Sciatic nerve (tissue), 2 donors: Measurements from ENCODE around the gene CAVIN1. TPM values are rescaled to one million over a fixed set of nuclear protein-coding genes. Genes with fewer than 3 reads are reported as not detected.
"Not testable (repeated sequence)": the region's sequence is repeated elsewhere in the genome, so short reads cannot be mapped to it uniquely, and the experiment has no call there.

Source experiments
- ATAC-seq: fragments of 200-7000 bp; cut with Tn5 transposase; one replicate; pipeline ENCODE4 v1.9.1; 2020; ENCODE audit warnings: mild to moderate bottlenecking, moderate library complexity
- DNase-seq: peaks from one replicate; pipeline ENCODE4 v3.0.0-alpha.2; 2020; ENCODE audit warnings: low spot score
- intact Hi-C: fragments of 100-400 bp; cut with DNase I; formaldehyde crosslinking; loops from one replicate; pipeline ENCODE4 v1.14.2; 2022
- total RNA-seq: library from RNA; stranded (reverse); fragmentation: NEBNext Ultra II Directional; extraction: Animal tissue kit (Norgen Biotek cat#: 25700); gene quantifications from one replicate; pipeline ENCODE4 v1.2.1, GENCODE V29; 2021
- donor health status: DM: no; HTN: no; CAD: no.
- donor health status: DM: no; HTN: no; CAD: no.

CAVIN1 gene
- total RNA-seq, 1 donor from 2014 or later, result 608 TPM

DNA sequence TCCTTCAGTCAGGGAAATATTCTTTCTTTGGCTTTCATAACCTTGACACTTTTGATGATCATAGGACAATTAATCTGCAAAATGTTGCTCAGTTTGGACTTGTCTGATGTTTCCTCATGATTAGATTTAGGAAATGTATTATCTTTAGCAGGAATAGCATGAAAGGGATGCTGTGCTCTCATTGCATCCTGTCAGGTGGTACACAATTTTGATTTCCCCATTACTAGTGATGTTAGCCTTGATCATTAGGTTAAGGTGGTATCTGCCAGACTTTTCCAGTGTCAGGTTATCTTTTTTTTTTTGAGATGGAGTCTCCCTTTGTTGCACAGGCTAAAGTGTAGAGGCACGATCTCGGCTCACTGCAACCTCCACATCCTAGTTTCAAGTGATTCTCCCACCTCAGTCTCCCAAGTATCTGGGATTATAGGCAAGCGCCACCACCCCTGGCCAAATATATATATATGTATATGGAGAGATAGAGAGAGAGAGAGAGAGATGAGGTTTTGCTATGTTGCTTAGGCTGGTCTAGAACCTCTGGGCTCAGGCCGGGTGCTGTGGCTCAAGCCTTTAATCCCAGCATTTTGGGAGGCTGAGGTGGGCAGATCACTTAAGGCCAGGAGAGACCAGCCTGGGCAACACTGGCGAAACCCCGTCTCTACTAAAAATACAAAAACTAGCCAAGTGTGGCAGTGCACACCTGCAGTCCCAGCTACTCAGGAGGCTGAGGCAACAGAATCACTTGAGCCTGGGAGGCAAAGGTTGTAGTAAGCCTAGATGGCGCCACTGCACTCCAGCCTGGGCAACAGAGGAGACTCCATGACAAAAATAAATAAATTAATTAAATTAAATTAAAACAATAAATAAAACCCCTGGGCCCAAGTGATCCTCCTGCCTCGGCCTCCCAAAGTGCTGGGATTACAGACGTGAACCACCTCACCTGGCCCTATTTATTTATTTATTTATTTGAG lies 15.8 kb upstream of the CAVIN1 start:
- no peak for ATAC-seq
- intact Hi-C loops, result no loop called here
- DNase-seq, result no peak

GRCh38 chr17:42436391-42436790 lies 13.3 kb upstream of the CAVIN1 start:
- ATAC-seq, result peak; percentile 96
- intact Hi-C loops, result no loop called here
- no peak for DNase-seq

- ATAC-seq, result peak; percentile 53
- intact Hi-C loops, result no loop called here
- peak; percentile 74 for DNase-seq
Measured at GRCh38 chr17:42431758-42432161, 8.7 kb upstream of the CAVIN1 start.

GRCh38 chr17:42429726-42430447 lies 6.8 kb upstream of the CAVIN1 start:
- peak; percentile 11 for ATAC-seq
- DNase-seq, result no peak
- intact Hi-C loops, result no loop called here

DNA sequence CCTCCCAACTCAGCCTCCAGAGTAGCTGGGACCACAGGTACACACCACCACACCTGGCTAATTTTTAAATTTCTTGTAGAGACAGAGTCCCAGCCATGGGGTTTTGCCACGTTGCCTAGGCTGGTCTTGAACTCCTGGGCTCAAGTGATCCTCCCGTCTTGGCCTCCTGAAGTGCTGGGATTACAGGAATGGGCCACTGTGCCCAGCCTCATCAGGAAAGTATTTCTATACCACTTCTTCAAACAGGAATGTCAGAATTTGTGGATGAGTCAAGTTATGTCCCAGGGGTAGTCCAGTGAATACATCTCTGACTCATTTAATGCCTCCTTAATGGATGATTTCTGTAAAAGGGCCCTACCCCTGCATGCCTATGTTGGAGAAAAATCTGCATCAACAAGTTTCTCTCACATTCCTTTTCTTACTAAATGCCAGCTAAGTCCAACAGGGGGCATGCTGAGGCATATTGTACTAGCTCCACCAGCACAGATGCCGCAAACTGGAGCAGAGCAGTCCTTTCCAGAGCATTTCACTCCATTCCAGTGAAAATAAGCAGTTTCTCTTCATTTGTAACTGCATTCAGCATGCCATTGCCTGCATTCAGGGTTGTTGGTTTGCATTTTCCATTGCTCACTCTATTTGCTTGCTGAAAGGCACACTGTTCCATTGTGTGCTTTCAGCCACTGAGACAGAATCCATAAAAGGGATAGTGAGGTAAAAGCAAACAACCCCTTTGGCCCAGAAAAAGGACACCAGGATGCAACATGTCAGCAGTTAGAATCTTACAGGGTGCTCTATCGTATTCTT lies 5.3 kb upstream of the CAVIN1 start:
- DNase-seq (peak; percentile 69), ATAC-seq (peak; percentile 74)
- intact Hi-C loops, result no loop called here

DNA sequence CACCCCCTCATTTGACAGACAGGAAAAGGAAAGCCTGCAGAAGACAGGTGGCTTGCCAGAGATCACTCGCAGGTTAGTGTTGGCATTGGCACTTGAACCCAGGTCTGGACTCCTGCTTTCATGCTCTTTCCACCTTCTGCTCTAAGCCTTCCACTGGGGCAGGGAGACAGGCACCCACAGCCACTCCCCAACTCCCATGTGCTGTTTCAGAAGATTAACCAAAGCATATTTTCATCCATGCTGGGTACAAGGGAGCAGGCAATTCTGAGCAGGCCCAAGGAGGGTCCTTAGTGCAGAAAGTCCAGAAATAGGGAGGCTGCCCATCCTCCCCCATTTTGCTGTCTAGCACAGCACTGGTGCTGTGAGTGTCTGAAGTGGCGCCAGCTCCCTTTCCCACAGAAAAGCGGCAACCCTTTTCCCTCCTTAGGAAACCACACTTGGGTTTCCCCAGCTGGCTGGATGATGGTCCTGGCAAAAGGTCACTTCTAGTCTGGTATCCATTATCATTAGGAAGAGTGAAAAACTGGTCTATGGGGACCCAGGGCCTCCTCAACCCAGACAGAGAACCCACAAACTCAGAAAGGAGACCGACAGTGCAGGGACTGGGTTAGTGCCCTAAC lies 2.0 kb upstream of the CAVIN1 start:
- ATAC-seq, result no peak
- DNase-seq, result peak; percentile 60
- intact Hi-C loops, result loop anchor here (5.0 kb wide), 1 partner anchor 32 kb away; the partner anchor contains the start of gene ATP6V0A1

GRCh38 chr17:42423766-42424165 lies 710 bp upstream of the CAVIN1 start:
- DNase-seq (peak; percentile 55), ATAC-seq (no peak)
- intact Hi-C loops, result loop anchor here (5.0 kb wide), 1 partner anchor 34 kb away; the partner anchor contains the start of gene ATP6V0A1

GRCh38 chr17:42422412-42422957 lies 571 bp downstream of the CAVIN1 start:
- DNase-seq (peak; percentile 68), ATAC-seq (peak; percentile 66)
- intact Hi-C loops, result loop anchor here (5.0 kb wide), 1 partner anchor 35 kb away; the partner anchor contains the start of gene ATP6V0A1

GRCh38 chr17:42421507-42422338 lies 1.3 kb downstream of the CAVIN1 start:
- intact Hi-C loops, result loop anchor here (5.0 kb wide), 1 partner anchor 36 kb away; the partner anchor contains the start of gene ATP6V0A1
- peak; percentile 76 for DNase-seq
- ATAC-seq, result peak; percentile 25

GRCh38 chr17:42421136-42421506 lies 1.9 kb downstream of the CAVIN1 start:
- intact Hi-C loops, result loop anchor here (5.0 kb wide), 1 partner anchor 36 kb away; the partner anchor contains the start of gene ATP6V0A1
- ATAC-seq (no peak), DNase-seq (no peak)

DNA sequence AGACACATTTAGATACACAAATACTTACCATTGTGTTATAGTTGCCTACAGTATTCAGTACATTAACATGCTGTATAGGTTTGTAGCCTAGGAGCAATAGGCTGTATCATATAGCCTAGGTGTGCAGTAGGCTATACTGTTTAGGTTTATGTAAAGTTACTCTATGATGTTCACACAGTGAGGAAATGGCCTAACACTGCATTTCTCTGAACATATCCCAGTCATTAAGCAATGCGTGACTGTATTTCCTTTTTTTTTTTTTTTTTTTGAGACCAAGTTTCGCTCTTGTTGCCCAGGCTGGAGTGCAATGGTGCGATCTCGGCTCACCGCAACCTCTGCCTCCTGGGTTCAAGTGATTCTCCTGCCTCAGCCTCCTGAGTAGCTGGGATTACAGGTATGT lies 5.1 kb downstream of the CAVIN1 start:
- not testable (repeated sequence) for DNase-seq, ATAC-seq
- intact Hi-C loops, result loop anchor here (10.0 kb wide), 1 partner anchor 97 kb away; no protein-coding TSS in a partner anchor

DNA sequence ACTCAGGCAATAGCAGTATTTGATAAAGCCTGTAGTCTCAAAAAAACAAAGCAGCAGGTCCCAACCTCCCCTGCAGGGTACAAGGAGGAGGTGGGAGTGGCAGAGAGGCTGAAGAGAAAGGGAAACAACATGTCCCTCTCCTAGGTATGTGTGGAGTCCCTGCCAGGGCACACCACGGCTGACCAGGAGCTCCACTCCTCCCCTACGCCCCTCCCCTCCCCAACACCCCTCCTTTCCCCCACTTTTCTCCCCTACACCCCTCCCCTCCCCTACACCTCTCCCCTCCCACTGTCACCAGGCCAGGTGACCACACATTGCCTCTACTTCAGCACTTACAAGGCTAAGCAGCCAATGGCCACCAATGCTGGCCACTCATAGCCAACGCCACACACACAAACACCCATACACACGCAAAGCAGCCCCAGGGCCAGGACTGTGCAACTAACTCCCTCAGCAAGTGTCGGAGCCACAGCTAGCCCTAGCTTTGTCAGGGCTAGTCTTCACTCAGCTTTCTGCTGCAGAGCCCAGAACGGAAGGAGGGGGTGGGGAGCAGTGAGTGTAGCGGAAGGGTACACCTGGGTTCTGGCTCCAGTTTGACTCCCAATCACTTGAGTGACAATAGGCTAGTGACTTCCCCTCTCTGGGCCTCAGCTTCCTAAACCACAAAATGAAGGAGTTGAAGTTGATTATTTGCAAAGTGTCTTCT lies 8.2 kb downstream of the CAVIN1 start:
- intact Hi-C loops, result loop anchor here (10.0 kb wide), 1 partner anchor 100 kb away; no protein-coding TSS in a partner anchor
- DNase-seq (no peak), ATAC-seq (no peak)

DNA sequence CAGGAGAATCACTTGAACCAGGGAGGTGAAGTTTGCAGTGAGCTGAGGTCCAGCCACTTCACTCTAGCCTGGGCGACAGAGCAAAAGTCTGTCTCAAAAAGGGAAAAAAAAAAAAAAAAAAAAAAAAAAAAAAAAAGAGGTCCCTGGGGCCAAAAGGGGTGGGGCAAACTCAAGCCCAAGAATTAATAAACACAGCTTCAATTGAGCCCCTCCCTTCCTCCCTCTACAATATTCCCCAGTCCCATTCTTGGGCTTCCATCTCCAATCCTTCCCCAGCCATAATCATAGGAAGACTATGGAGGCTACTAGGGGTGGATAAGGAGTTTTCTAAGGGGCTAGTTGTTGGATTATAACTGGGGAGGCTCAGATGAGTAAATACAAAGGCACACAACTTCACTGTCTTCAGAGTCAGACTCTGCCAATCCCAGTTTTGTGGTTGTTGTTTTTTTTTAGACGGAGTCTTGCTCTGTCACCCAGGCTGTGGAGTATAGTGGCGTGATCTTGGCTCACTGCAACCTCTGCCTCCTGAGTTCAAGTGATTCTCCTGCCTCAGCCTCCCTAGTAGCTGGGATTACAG lies 9.5 kb downstream of the CAVIN1 start:
- no peak for DNase-seq
- intact Hi-C loops, result loop anchor here (10.0 kb wide), 1 partner anchor 101 kb away; no protein-coding TSS in a partner anchor
- no peak for ATAC-seq

DNA sequence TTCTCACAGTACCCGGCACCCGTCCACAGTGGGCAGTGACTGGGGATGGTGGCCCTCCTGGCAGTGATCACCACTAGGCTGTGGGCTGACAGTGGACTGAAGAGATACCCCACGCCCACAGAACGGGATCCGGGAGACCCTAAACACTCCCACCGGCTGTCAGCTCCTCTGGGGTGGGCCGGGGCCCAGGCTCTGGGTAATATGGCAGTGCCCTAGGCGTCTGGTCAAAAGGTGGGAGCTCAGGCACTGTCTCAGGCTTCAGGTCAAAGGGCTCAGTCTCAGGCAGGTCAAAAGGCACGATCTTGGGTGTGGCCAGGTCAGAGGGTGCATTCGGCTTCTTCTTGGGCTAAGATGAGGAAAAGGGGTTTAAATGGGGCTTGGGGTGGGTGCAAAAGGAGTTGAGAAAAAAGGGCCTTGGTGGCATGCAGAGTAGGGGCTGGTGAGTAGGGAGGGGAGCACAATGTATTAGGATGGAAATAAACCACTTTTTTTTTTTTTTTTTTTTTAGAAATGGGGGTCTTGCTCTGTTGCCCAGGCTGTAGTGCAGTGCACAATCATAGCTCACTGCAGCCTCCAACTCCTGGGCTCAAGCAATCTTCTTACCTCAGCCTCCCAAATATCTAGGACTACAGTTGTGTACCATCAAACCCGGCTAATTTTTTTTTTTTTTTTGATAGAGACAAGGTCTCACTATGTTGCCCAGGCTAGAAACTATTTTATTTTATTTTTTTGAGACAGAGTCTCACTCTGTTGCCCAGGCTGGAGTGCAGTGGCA lies 11.0 kb downstream of the CAVIN1 start:
- no peak for DNase-seq
- ATAC-seq, result no peak
- intact Hi-C loops, result loop anchor here (10.0 kb wide), 1 partner anchor 103 kb away; no protein-coding TSS in a partner anchor

GRCh38 chr17:42411361-42411760 lies 11.7 kb downstream of the CAVIN1 start:
- intact Hi-C loops, result loop anchor here (10.0 kb wide), 1 partner anchor 103 kb away; no protein-coding TSS in a partner anchor
- ATAC-seq, result no peak
- no peak for DNase-seq
